Measurements from ENCODE around the gene RPS21. TPM values are rescaled to one million over a fixed set of nuclear protein-coding genes. Genes with fewer than 3 reads are reported as not detected.

Gene RPS21
- total RNA-seq, 6 donors from 2014 or later = 94.6 to 1,381 (median 998) TPM

GRCh38 chr20:62407221-62407992 lies 20.5 kb downstream of the RPS21 start, which contains the start of gene CABLES2:
CABLES2 (minus strand) TSS chr20:62407285; CDS start chr20:62407276, 9 bp downstream.
- Histone ChIP-seq H3K36me3 (no peaks in the 10 kb centered on the region), H3K9me3 (no peaks in the 10 kb centered on the region), H3K4me1 (peaks cover 28 to 39% (median 34%) of the 10 kb centered on the region in 4 donors), H3K4me3 (peak within 1 kb of the TSS; percentile 54 to 76 (median 72)), H3K27ac (peak within 1 kb of the TSS in 2 of 4 donors; percentile 58 to 78), H3K27me3 (no peaks in the 10 kb centered on the region)
- peak; percentile 95 to 98 for DNase-seq
- peak; percentile 90 to 96 for ATAC-seq (ENCODE audit: low FRiP score in 2 of 2)
- peak in 1 of 2 donors; percentile 56 for TF ChIP-seq POLR2AphosphoS5 (IDR thresholded peaks at IDR 0.05)
- TF ChIP-seq EP300 (IDR thresholded peaks at IDR 0.05) = no peak
- peak in 1 of 4 donors; percentile 24 for TF ChIP-seq POLR2A (IDR thresholded peaks at IDR 0.05)
- peak in 5 of 6 experiments; percentile 29 to 88 (median 76) for TF ChIP-seq CTCF (IDR thresholded peaks at IDR 0.05)
- 14% methylated on average over 21 of the region's 73 CpGs; no CpG with 5 or more reads in 1 of the 2 donors for WGBS, 2 donors

GRCh38 chr20:62408055-62408454 lies 21.2 kb downstream of the RPS21 start:
- no peaks in the 10 kb centered on the region for H3K9me3 ChIP-seq
- TF ChIP-seq EP300 (IDR thresholded peaks at IDR 0.05) (no peak), CTCF (IDR thresholded peaks at IDR 0.05) (no peak), POLR2A (IDR thresholded peaks at IDR 0.05) (no peak), POLR2AphosphoS5 (IDR thresholded peaks at IDR 0.05) (no peak)
- ATAC-seq (ENCODE audit: low FRiP score in 2 of 2) (no peak), DNase-seq (peak in 1 of 2 donors; percentile 80)
- no peaks in the 10 kb centered on the region for H3K36me3 ChIP-seq
- no peaks in the 10 kb centered on the region for H3K27me3 ChIP-seq
- no peak overlapping the region for H3K4me3 ChIP-seq
- no peak overlapping the region for H3K27ac ChIP-seq
- peaks cover 28 to 39% (median 34%) of the 10 kb centered on the region in 4 donors for H3K4me1 ChIP-seq
- 93 to 94% methylated on average over 9 to 15 of the region's 15 CpGs for WGBS, 2 donors

- DNase-seq = peak in 1 of 2 donors; percentile 65
- no peaks in the 10 kb centered on the region for H3K36me3 ChIP-seq
- H3K27ac ChIP-seq = no peak overlapping the region
- H3K27me3 ChIP-seq = no peaks in the 10 kb centered on the region
- no peak overlapping the region for H3K4me3 ChIP-seq
- H3K9me3 ChIP-seq = no peaks in the 10 kb centered on the region
- H3K4me1 ChIP-seq = peaks cover 28 to 39% (median 34%) of the 10 kb centered on the region in 4 donors
- WGBS, 2 donors = 80 to 92% methylated on average over 11 to 12 of the region's 12 CpGs
- ATAC-seq (ENCODE audit: low FRiP score in 2 of 2) = no peak
- no peak for TF ChIP-seq POLR2AphosphoS5 (IDR thresholded peaks at IDR 0.05)
- TF ChIP-seq POLR2A (IDR thresholded peaks at IDR 0.05) = no peak
- no peak for TF ChIP-seq CTCF (IDR thresholded peaks at IDR 0.05)
- TF ChIP-seq EP300 (IDR thresholded peaks at IDR 0.05) = no peak
These were observed 21.7 kb downstream of the RPS21 start for GRCh38 chr20:62408640-62409039.

DNA sequence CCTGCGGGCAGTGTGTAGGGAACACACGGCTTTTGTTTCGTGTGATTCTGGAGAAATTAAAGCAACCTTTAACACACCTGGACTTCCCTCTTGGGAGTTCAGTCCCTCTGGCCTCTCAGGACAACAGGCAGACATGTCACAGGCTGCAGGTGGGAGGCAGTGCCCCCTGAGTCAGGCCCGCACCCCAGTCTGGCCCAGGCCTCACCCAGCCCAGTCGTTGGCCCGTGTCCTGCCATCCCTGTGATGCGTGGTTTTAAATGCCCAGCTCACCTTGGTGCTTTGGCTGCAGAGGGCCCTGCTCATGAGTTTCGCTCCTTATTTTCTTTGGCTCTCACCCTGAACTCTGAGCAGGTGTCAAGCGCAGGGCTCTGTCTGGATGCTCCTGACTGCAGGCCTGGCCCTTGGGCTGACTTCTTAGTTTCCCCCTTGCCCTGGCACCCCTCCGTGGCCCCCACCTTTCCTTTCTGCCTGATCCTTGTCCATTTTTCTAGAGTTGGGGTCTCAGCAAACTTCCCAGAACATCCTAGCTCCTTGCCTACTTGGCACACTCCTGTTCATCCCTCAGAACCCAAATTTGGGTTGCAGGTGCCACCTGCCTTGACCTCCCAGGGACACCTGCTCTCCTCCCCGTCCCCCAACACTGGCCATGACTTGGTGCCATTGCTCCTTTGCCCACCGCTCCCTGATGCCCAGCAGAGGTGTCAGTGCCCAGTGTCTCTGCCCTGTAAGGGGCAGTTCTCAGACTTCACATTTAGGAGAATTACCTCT lies 22.4 kb downstream of the RPS21 start:
- Histone ChIP-seq H3K9me3 (no peaks in the 10 kb centered on the region), H3K27me3 (no peaks in the 10 kb centered on the region), H3K27ac (no peak overlapping the region), H3K4me1 (peaks cover 28 to 39% (median 34%) of the 10 kb centered on the region in 4 donors), H3K4me3 (no peak overlapping the region), H3K36me3 (no peaks in the 10 kb centered on the region)
- no peak for ATAC-seq (ENCODE audit: low FRiP score in 2 of 2)
- peak in 1 of 2 donors; percentile 58 for DNase-seq
- WGBS, 2 donors = 84 to 86% methylated on average over 11 to 12 of the region's 12 CpGs
- no peak for TF ChIP-seq CTCF (IDR thresholded peaks at IDR 0.05)
